WTC11 (cell line): Measurements from ENCODE around the gene AMY2A.
"Not testable (repeated sequence)": the region's sequence is repeated elsewhere in the genome, so short reads cannot be mapped to it uniquely, and the experiment has no call there.

ENCODE experiments used
- CREB1 ChIP-seq: sonication (generic); formaldehyde crosslinking; IDR thresholded peaks from 2 replicates; pipeline ENCODE4 v1.8.0; 2023; ENCODE audit warnings: mild to moderate bottlenecking, missing genetic modification reagents
- TF ChIP-seq, protein P1 (sequence below): sonication (generic); formaldehyde crosslinking; IDR thresholded peaks from 2 replicates; pipeline ENCODE4 v1.8.1; 2023; ENCODE audit warnings: mild to moderate bottlenecking, missing genetic modification reagents, moderate library complexity
- TF ChIP-seq, protein P2 (sequence below): fragments of 200-600 bp; IDR thresholded peaks from 2 replicates; pipeline ENCODE4 v1.8.0; 2022; ENCODE audit warnings: antibody characterized with exemption

DNA sequence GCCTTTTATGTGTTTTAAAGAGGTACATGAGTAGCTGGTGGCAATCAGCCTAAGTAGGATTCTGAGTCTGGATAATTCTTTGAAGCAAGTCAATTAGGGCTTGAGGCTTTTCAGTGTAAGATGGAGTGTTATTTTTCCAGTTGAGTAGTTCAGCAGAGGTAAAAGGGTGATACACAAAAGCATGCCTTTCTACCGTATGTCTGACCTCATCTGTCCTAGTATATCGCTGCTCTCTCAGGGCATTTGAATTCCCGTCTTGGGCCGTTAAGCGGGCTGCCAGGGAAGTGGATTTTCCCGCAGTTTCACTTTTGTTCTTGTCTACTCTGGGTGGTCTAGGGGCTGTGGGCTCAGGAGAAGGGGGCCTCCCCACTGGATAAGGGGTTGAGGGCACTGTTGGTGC lies 36.9 kb downstream of the AMY2A start:
- TF ChIP-seq, protein P1, sequence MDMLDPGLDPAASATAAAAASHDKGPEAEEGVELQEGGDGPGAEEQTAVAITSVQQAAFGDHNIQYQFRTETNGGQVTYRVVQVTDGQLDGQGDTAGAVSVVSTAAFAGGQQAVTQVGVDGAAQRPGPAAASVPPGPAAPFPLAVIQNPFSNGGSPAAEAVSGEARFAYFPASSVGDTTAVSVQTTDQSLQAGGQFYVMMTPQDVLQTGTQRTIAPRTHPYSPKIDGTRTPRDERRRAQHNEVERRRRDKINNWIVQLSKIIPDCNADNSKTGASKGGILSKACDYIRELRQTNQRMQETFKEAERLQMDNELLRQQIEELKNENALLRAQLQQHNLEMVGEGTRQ (CRISPR knock-in tag) = not testable (repeated sequence)
- TF ChIP-seq CREB1 (CRISPR knock-in tag) = not testable (repeated sequence)
- TF ChIP-seq, protein P2, sequence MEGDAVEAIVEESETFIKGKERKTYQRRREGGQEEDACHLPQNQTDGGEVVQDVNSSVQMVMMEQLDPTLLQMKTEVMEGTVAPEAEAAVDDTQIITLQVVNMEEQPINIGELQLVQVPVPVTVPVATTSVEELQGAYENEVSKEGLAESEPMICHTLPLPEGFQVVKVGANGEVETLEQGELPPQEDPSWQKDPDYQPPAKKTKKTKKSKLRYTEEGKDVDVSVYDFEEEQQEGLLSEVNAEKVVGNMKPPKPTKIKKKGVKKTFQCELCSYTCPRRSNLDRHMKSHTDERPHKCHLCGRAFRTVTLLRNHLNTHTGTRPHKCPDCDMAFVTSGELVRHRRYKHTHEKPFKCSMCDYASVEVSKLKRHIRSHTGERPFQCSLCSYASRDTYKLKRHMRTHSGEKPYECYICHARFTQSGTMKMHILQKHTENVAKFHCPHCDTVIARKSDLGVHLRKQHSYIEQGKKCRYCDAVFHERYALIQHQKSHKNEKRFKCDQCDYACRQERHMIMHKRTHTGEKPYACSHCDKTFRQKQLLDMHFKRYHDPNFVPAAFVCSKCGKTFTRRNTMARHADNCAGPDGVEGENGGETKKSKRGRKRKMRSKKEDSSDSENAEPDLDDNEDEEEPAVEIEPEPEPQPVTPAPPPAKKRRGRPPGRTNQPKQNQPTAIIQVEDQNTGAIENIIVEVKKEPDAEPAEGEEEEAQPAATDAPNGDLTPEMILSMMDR = not testable (repeated sequence)
